ENCODE results near the gene PEX14. TPM values are rescaled to one million over a fixed set of nuclear protein-coding genes. Genes with fewer than 3 reads are reported as not detected.

The PEX14 gene
- polyA plus RNA-seq, 1 donor from 2014 or later = 13.5 TPM

DNA sequence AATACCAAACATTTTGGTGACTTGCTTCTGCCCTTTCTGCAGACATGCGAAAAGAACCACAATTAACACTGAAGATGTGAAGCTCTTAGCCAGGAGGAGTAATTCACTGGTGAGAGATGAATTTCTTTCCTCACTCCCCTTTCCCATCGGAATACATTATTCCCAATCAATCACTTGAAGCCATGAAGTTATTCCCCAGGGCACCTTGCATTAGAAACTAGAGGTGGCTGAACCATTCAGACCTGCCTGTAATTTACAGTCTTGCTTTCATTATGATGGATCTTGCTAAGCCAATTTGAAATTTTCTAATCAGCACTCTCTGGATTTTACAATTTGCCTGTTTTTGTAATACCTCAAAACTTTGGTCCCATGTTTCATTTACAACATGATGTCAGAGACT, 34.4 kb upstream of the PEX14 start:
- H3K9ac ChIP-seq (ENCODE audit: low read length) = no peak overlapping the region
- no peaks in the 10 kb centered on the region for H4K20me1 ChIP-seq (ENCODE audit: insufficient read depth)
- no peak overlapping the region for H3K4me3 ChIP-seq (ENCODE audit: low read length)
- no peaks in the 10 kb centered on the region for H3K27me3 ChIP-seq (ENCODE audit: insufficient read depth, low read depth, low read length)
- no peaks in the 10 kb centered on the region for H3K36me3 ChIP-seq (ENCODE audit: insufficient read depth, low read length)
- H3K79me2 ChIP-seq (replicated peaks; ENCODE audit: insufficient read depth, low read length) = no peaks in the 10 kb centered on the region
- no peaks in the 10 kb centered on the region for H3K9me2 ChIP-seq (ENCODE audit: insufficient read depth, low read length)
- TF ChIP-seq MXI1 (conservative IDR thresholded peaks at IDR 0.05; ENCODE audit: poor library complexity, severe bottlenecking) (no peak), EZH2 (IDR thresholded peaks at IDR 0.05; ENCODE audit: borderline replicate concordance, insufficient read depth, low read length, poor library complexity, severe bottlenecking) (no peak), EP300 (conservative IDR thresholded peaks at IDR 0.05; ENCODE audit: poor library complexity, severe bottlenecking) (no peak), POLR2AphosphoS5 (IDR thresholded peaks at IDR 0.05) (no peak)
- TF ChIP-seq, protein P1, sequence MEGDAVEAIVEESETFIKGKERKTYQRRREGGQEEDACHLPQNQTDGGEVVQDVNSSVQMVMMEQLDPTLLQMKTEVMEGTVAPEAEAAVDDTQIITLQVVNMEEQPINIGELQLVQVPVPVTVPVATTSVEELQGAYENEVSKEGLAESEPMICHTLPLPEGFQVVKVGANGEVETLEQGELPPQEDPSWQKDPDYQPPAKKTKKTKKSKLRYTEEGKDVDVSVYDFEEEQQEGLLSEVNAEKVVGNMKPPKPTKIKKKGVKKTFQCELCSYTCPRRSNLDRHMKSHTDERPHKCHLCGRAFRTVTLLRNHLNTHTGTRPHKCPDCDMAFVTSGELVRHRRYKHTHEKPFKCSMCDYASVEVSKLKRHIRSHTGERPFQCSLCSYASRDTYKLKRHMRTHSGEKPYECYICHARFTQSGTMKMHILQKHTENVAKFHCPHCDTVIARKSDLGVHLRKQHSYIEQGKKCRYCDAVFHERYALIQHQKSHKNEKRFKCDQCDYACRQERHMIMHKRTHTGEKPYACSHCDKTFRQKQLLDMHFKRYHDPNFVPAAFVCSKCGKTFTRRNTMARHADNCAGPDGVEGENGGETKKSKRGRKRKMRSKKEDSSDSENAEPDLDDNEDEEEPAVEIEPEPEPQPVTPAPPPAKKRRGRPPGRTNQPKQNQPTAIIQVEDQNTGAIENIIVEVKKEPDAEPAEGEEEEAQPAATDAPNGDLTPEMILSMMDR (IDR thresholded peaks at IDR 0.05; ENCODE audit: poor library complexity, severe bottlenecking) = no peak
- TF ChIP-seq, protein P2, sequence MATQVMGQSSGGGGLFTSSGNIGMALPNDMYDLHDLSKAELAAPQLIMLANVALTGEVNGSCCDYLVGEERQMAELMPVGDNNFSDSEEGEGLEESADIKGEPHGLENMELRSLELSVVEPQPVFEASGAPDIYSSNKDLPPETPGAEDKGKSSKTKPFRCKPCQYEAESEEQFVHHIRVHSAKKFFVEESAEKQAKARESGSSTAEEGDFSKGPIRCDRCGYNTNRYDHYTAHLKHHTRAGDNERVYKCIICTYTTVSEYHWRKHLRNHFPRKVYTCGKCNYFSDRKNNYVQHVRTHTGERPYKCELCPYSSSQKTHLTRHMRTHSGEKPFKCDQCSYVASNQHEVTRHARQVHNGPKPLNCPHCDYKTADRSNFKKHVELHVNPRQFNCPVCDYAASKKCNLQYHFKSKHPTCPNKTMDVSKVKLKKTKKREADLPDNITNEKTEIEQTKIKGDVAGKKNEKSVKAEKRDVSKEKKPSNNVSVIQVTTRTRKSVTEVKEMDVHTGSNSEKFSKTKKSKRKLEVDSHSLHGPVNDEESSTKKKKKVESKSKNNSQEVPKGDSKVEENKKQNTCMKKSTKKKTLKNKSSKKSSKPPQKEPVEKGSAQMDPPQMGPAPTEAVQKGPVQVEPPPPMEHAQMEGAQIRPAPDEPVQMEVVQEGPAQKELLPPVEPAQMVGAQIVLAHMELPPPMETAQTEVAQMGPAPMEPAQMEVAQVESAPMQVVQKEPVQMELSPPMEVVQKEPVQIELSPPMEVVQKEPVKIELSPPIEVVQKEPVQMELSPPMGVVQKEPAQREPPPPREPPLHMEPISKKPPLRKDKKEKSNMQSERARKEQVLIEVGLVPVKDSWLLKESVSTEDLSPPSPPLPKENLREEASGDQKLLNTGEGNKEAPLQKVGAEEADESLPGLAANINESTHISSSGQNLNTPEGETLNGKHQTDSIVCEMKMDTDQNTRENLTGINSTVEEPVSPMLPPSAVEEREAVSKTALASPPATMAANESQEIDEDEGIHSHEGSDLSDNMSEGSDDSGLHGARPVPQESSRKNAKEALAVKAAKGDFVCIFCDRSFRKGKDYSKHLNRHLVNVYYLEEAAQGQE (IDR thresholded peaks at IDR 0.05; ENCODE audit: borderline replicate concordance) = no peak
- H3K9me3 ChIP-seq (ENCODE audit: low read length) = no peaks in the 10 kb centered on the region
- no peak overlapping the region for H2AFZ ChIP-seq (ENCODE audit: low read depth, low read length)
- no peak overlapping the region for H3K4me2 ChIP-seq (ENCODE audit: low read length)
- no peaks in the 10 kb centered on the region for H3F3A ChIP-seq (ENCODE audit: insufficient read depth, low read length, poor library complexity, severe bottlenecking)
- H3K27ac ChIP-seq (ENCODE audit: low read length) = no peak overlapping the region

DNA sequence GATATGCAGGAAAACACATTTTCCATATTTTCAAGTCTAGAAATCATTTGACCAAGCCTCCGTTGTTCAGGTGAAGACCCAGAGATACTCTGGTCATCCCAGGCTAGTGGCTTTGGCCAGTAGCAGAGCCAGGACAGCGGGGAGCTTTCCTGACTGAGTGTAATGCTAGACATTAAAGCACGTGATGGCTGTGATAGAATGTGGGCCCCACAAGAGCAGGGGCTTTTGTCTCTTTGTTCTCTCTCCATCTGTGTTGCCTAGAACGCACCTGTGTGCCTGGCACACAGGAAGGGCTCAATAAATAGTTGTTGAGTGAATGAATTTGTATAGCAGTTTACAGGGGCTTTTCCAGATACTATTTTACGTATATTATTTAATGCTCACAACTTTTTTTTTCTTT, 34.0 kb upstream of the PEX14 start:
- Histone ChIP-seq H3K4me2 (ENCODE audit: low read length) (no peak overlapping the region), H3F3A (ENCODE audit: insufficient read depth, low read length, poor library complexity, severe bottlenecking) (no peaks in the 10 kb centered on the region), H2AFZ (ENCODE audit: low read depth, low read length) (no peak overlapping the region), H3K9me2 (ENCODE audit: insufficient read depth, low read length) (no peaks in the 10 kb centered on the region), H3K36me3 (ENCODE audit: insufficient read depth, low read length) (no peaks in the 10 kb centered on the region), H3K27ac (ENCODE audit: low read length) (no peak overlapping the region), H4K20me1 (ENCODE audit: insufficient read depth) (no peaks in the 10 kb centered on the region), H3K79me2 (replicated peaks; ENCODE audit: insufficient read depth, low read length) (no peaks in the 10 kb centered on the region), H3K27me3 (ENCODE audit: insufficient read depth, low read depth, low read length) (no peaks in the 10 kb centered on the region), H3K9ac (ENCODE audit: low read length) (no peak overlapping the region), H3K9me3 (ENCODE audit: low read length) (no peaks in the 10 kb centered on the region), H3K4me3 (ENCODE audit: low read length) (no peak overlapping the region)
- TF ChIP-seq TAF1 (IDR thresholded peaks at IDR 0.05; ENCODE audit: low read depth) (no peak), POLR2AphosphoS5 (IDR thresholded peaks at IDR 0.05) (no peak), EP300 (conservative IDR thresholded peaks at IDR 0.05; ENCODE audit: poor library complexity, severe bottlenecking) (no peak), SMC3 (conservative IDR thresholded peaks at IDR 0.05; ENCODE audit: poor library complexity) (no peak), EZH2 (IDR thresholded peaks at IDR 0.05; ENCODE audit: borderline replicate concordance, insufficient read depth, low read length, poor library complexity, severe bottlenecking) (no peak), RAD21 (conservative IDR thresholded peaks at IDR 0.05) (no peak), MXI1 (conservative IDR thresholded peaks at IDR 0.05; ENCODE audit: poor library complexity, severe bottlenecking) (no peak)
- TF ChIP-seq, protein P2 (IDR thresholded peaks at IDR 0.05; ENCODE audit: borderline replicate concordance) = no peak
- TF ChIP-seq, protein P1 (IDR thresholded peaks at IDR 0.05; ENCODE audit: poor library complexity, severe bottlenecking) = no peak
